Vagina (tissue), 2 donors: ENCODE data around the gene DHRS4. TPM values are rescaled to one million over a fixed set of nuclear protein-coding genes. Genes with fewer than 3 reads are reported as not detected.
A peak's percentile ranks its signal among the peaks of the same experiment; 100 is the strongest.

ENCODE experiments used
- DNase-seq, 2 donors: peaks; one replicate each; pipeline ENCODE4 v3.0.0-alpha.2; 2017; ENCODE audit errors: extremely low spot score in 2 of 2
- H3K27ac ChIP-seq: fragments of 200-600 bp; sonication (generic); one replicate; pipeline ENCODE4 v1.5.1; 2019
- H3K27me3 ChIP-seq: fragments of 200-600 bp; sonication (generic); one replicate; pipeline ENCODE4 v1.5.1; 2019
- H3K36me3 ChIP-seq, 2 donors: fragments of 200-600 bp; sonication (generic); one replicate each; pipeline ENCODE4 v1.5.1; 2017 to 2019
- H3K4me1 ChIP-seq: fragments of 200-600 bp; sonication (generic); one replicate; pipeline ENCODE4 v1.5.1; 2019
- H3K4me3 ChIP-seq, 2 donors: fragments of 200-600 bp; sonication (generic); 1 replicate in 1 of 2; 2 replicates in 1 of 2; pipeline ENCODE4 v1.5.1; 2016 to 2019
- H3K9me3 ChIP-seq: fragments of 200-600 bp; sonication (generic); one replicate; pipeline ENCODE4 v1.5.1; 2019
- POLR2A ChIP-seq, 2 donors: fragments of 450-650 bp; IDR thresholded peaks; one replicate each; pipeline ENCODE4 v1.6.1; 2017; ENCODE audit warnings: antibody characterized with exemption in 2 of 2, mild to moderate bottlenecking in 2 of 2, moderate library complexity in 2 of 2
- POLR2AphosphoS5 ChIP-seq, 2 donors: sonication (generic); formaldehyde crosslinking; IDR thresholded peaks; one replicate each; pipeline ENCODE4 v1.9.0; 2017; ENCODE audit warnings: antibody characterized with exemption in 2 of 2, mild to moderate bottlenecking in 2 of 2, low read depth in 1 of 2; ENCODE audit not compliant: insufficient read depth in 1 of 2
- intact Hi-C: fragments of 100-400 bp; cut with DNase I; formaldehyde crosslinking; loops from one replicate; pipeline ENCODE4 v1.15.1; 2023
- total RNA-seq: library from RNA; depleted of rRNA; stranded (reverse); fragments of >200 nt; gene quantifications from one replicate; pipeline ENCODE4 v1.2.3, GENCODE V29; 2016
- TF ChIP-seq, protein P1 (sequence below), 3 experiments: fragments of 450-650 bp in 2 of 3; fragments of 200-600 bp in 1 of 3; sonication (generic) in 1 of 3; IDR thresholded peaks; one replicate each; pipeline ENCODE4 v1.5.1; 2017 to 2019; ENCODE audit warnings: antibody characterized with exemption in 3 of 3, mild to moderate bottlenecking in 2 of 3, moderate library complexity in 2 of 3

DHRS4 gene
- total RNA-seq, 1 donor from 2014 or later: 21.4 TPM

DNA sequence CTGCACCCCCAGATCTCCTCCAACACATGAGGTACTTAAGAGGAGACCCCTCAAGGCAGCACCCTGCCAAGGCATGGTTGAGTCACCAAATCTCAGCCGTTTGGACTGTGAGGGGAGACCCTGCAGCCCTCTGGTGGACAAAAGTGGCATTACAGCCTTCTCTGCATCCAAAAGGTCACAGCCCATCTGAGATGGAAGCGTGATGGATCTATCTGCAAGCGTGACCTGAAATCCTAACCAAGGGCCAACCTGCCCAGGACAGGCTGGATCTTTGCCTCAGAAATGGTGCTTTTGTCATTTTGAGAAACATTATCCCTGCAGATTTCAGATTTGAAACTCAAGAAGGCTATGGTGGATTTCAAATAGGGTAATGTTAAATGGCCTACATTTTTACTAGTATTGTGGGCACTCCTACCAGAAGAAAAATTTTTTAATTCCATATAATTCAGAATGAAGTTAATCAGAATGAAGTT, 23.7 kb upstream of the DHRS4 start:
- Histone ChIP-seq H3K4me3 (no peak overlapping the region), H3K27ac (no peak overlapping the region), H3K36me3 (no peaks in the 10 kb centered on the region), H3K9me3 (no peaks in the 10 kb centered on the region), H3K4me1 (no peaks in the 10 kb centered on the region), H3K27me3 (no peaks in the 10 kb centered on the region)
- no peak for TF ChIP-seq POLR2A (IDR thresholded peaks at IDR 0.05)
- TF ChIP-seq POLR2AphosphoS5 (IDR thresholded peaks at IDR 0.05; ENCODE audit: insufficient read depth in 1 of 2, low read depth in 1 of 2): no peak
- TF ChIP-seq, protein P1, sequence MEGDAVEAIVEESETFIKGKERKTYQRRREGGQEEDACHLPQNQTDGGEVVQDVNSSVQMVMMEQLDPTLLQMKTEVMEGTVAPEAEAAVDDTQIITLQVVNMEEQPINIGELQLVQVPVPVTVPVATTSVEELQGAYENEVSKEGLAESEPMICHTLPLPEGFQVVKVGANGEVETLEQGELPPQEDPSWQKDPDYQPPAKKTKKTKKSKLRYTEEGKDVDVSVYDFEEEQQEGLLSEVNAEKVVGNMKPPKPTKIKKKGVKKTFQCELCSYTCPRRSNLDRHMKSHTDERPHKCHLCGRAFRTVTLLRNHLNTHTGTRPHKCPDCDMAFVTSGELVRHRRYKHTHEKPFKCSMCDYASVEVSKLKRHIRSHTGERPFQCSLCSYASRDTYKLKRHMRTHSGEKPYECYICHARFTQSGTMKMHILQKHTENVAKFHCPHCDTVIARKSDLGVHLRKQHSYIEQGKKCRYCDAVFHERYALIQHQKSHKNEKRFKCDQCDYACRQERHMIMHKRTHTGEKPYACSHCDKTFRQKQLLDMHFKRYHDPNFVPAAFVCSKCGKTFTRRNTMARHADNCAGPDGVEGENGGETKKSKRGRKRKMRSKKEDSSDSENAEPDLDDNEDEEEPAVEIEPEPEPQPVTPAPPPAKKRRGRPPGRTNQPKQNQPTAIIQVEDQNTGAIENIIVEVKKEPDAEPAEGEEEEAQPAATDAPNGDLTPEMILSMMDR (IDR thresholded peaks at IDR 0.05): peak; percentile 30 to 66 (median 65)
- intact Hi-C loops: loop anchor here (10.0 kb wide), 1 partner anchor 295 kb away; the partner anchor contains the start of gene DHRS2
- no peak for DNase-seq

DNA sequence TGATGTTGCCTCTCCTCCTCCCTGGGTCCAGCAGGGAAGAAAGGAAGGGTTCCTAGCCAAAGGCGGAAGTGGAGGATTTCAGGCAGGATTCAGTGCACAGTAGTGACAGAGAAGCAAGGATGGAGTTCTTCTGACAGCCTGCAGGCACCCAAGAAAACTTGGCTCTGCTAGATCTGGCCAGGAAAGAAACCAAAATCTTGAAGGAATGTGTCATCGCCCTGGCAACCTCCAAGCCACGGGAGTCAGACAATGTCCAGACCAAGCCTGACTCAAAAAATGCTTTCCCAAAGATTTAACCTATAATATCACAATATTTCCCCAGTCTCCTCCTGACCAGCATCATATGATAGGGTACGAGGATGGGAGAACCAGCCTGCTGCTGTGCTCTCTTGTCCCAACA, 22.8 kb upstream of the DHRS4 start:
- H3K4me1 ChIP-seq: no peaks in the 10 kb centered on the region
- no peak for TF ChIP-seq POLR2A (IDR thresholded peaks at IDR 0.05)
- no peak for TF ChIP-seq POLR2AphosphoS5 (IDR thresholded peaks at IDR 0.05; ENCODE audit: insufficient read depth in 1 of 2, low read depth in 1 of 2)
- TF ChIP-seq, protein P1 (IDR thresholded peaks at IDR 0.05): no peak
- intact Hi-C loops: loop anchor here (10.0 kb wide), 1 partner anchor 296 kb away; the partner anchor contains the start of gene DHRS2
- no peak overlapping the region for H3K4me3 ChIP-seq
- no peak overlapping the region for H3K27ac ChIP-seq
- DNase-seq: peak in 1 of 2 donors; percentile 49
- H3K9me3 ChIP-seq: no peaks in the 10 kb centered on the region
- no peaks in the 10 kb centered on the region for H3K36me3 ChIP-seq
- H3K27me3 ChIP-seq: no peaks in the 10 kb centered on the region

DNA sequence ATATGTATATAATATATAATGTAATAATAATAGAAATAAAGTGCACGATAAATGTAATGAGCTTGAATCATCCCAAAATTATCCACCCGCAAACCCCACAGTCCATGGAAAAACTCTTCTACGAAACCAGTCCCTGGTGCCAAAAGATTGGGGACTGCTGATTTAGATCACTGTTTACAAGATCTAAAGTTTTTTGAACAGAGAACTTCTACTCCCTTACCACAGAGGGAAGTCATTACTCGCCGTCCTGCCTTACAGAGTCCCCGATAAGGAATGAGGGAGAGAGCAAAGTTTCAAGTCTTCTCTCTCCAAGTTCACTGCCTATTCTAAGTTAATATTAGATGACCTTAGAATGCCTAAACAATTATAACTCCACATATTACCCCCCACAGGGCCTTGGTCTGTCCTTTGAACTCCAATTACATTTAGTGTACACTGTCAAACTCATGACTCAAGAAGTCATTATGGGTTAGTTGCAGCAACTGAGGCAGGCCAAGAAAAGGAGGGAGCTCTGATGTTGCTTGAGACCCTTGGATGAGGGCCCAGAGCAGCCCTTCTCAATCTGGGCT, 21.8 kb upstream of the DHRS4 start:
- intact Hi-C loops: loop anchor here (10.0 kb wide), 1 partner anchor 297 kb away; the partner anchor contains the start of gene DHRS2
- DNase-seq: peak in 1 of 2 donors; percentile 13
- H3K27ac ChIP-seq: no peak overlapping the region

DNA sequence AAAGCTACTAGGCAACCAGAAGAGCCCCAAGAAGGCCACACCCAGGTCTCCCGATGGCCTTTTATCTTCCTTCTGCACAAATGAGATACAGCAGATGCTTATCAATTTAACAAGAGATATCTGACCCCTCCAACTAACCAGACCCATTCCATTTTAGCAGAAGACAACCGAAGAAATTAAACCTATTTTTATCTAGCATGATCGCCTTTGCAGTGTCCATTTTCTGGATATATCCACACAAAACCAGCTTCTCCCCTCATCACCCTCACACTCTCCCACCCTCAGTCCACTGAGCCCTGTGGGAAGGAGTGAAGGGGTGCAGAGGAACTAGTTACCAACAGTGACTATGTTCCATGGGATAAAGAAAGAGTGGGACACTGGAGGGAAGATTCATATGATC, 20.9 kb upstream of the DHRS4 start:
- H3K4me3 ChIP-seq: no peak overlapping the region
- H3K36me3 ChIP-seq: no peaks in the 10 kb centered on the region
- no peak overlapping the region for H3K27ac ChIP-seq
- peak in 1 of 2 donors; percentile 56 for DNase-seq
- no peaks in the 10 kb centered on the region for H3K9me3 ChIP-seq
- intact Hi-C loops: loop anchor here (10.0 kb wide), 1 partner anchor 298 kb away; the partner anchor contains the start of gene DHRS2
- TF ChIP-seq, protein P1 (IDR thresholded peaks at IDR 0.05): no peak
- TF ChIP-seq POLR2AphosphoS5 (IDR thresholded peaks at IDR 0.05; ENCODE audit: insufficient read depth in 1 of 2, low read depth in 1 of 2) (no peak), POLR2A (IDR thresholded peaks at IDR 0.05) (no peak)
- H3K27me3 ChIP-seq: no peaks in the 10 kb centered on the region
- H3K4me1 ChIP-seq: no peaks in the 10 kb centered on the region

More for the DNA sequence above, 21.8 kb upstream of the DHRS4 start:
- TF ChIP-seq POLR2A (IDR thresholded peaks at IDR 0.05) (no peak), POLR2AphosphoS5 (IDR thresholded peaks at IDR 0.05; ENCODE audit: insufficient read depth in 1 of 2, low read depth in 1 of 2) (no peak)
- TF ChIP-seq, protein P1 (IDR thresholded peaks at IDR 0.05): no peak
- Histone ChIP-seq H3K9me3 (no peaks in the 10 kb centered on the region), H3K4me3 (no peak overlapping the region), H3K27me3 (no peaks in the 10 kb centered on the region), H3K36me3 (no peaks in the 10 kb centered on the region), H3K4me1 (no peaks in the 10 kb centered on the region)
